Measurements from ENCODE around the gene RNF144B.
"Not testable (repeated sequence)": the region's sequence is repeated elsewhere in the genome, so short reads cannot be mapped to it uniquely, and the experiment has no call there.

The RNF144B gene

DNA sequence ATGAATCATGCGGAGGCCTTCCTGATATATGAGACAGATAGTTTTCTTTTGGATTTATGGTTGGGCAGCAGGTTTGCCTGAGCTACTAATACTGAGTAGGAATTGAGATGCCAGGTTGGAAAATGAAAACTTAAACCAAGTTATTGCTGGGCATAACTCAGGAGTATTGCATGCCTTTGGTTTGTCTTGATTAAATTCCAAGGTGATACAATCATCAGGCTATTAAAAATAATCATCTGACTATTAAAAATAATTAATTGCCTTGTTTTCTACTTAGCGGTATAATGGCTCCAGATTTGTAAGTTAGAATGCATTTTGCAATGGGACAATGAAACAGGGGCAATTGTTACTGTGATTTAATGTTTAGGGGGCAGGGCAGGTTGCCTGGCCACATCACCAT is 15.5 kb upstream of the RNF144B start:
- no peak for DNase-seq (ENCODE audit: low spot score)

DNA sequence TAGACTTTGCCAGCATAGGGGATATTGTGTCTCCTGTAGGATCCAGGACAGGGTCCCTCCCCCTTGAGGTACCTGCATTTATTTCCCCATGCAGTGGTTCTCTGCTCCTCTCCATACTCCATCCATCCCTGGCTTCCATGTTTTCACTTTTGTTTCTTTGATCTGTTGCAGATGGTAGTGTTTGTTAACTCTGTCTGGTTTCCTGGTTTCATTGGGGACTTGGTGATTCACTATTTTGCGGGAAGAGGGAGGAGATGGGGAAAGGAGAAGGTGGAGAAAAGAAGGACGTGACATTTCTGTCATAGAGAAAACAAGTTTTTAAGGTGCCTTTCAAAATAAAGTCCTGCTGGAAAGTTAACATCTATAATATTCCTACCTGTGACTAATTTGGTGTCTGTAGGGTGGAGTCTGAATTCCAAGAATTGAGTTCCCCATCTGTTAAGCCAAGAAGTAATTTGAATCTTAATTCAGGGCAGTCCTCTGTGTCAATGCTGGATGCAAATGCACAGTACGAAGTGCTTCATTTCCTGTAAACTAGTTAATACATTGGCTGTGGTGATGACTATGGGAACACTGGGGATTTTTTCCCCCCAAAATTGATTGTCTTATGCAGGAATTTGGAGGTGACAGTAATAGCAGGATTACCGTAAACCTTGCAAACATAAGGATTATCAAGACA is 6.9 kb upstream of the RNF144B start:
- DNase-seq (ENCODE audit: low spot score): no peak

GRCh38 chr6:18380851-18381250 is 6.3 kb upstream of the RNF144B start:
- no peak for DNase-seq (ENCODE audit: low spot score)

GRCh38 chr6:18383441-18383840 is 3.7 kb upstream of the RNF144B start:
- DNase-seq (ENCODE audit: low spot score): no peak

GRCh38 chr6:18384621-18385020 is 2.5 kb upstream of the RNF144B start:
- DNase-seq (ENCODE audit: low spot score): no peak

- no peak for DNase-seq (ENCODE audit: low spot score)
These were observed 713 bp upstream of the RNF144B start for GRCh38 chr6:18386298-18386976.

DNA sequence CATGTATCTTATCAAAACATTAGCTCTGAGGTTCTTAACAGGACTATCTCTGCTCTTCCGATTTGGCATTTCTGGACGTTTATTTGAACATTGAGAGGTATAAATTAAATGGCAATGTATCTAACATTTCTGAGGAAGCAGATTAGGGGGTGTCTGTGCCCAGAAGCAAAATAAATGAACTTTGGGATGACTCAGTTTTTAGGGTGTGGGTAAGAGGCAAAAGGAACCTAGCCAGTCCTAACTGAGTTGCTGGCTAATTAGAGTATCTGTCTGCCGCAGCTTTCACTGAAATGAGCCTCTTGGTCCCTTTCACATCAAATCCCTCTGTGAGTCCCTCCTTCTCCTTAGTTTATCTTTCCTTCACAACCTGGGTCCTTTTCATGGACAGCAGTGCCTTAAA is 1.1 kb downstream of the RNF144B start:
- no peak for DNase-seq (ENCODE audit: low spot score)

GRCh38 chr6:18388942-18389341 is 1.8 kb downstream of the RNF144B start:
- no peak for DNase-seq (ENCODE audit: low spot score)

DNA sequence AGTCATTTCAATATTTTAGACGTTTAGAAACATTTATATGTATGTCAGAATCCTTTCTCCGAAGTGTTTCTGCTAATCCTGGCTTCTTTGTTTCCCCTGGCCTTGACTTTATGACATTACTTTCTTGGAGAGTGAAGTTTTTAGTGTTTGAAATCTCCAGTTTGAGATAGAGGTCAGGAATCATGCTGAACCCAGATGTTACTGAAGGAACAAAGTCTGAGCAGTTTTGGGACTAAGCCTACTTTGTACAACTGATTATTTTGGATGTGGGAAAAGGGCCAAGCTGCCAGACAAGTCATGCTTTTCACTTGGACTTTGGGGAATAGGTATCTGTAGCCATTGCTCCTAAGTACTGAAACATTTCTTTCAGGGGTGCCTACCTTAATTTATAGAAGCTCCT is 2.3 kb downstream of the RNF144B start:
- no peak for DNase-seq (ENCODE audit: low spot score)

- no peak for DNase-seq (ENCODE audit: low spot score)
These were observed 3.3 kb downstream of the RNF144B start for GRCh38 chr6:18390476-18390875.

DNA sequence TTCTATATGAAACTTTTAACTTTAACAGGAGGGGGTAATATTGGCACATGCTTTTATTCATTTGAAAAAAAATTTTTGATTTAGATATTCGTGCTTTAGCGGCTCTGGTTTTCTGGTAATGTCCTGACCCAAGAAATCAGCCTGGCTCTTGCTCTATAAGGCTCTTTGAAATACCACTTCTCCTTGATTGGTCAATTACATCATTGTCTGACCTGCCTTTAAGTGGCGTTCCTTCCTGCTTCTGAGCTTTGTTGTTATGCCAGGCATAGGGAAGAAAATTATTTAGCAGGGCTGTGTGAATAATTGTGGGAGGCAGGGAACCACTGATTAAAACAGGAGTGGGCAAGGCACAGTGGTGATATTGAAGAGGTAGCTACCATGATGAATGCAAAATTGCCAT is 3.9 kb downstream of the RNF144B start:
- DNase-seq (ENCODE audit: low spot score): no peak

DNA sequence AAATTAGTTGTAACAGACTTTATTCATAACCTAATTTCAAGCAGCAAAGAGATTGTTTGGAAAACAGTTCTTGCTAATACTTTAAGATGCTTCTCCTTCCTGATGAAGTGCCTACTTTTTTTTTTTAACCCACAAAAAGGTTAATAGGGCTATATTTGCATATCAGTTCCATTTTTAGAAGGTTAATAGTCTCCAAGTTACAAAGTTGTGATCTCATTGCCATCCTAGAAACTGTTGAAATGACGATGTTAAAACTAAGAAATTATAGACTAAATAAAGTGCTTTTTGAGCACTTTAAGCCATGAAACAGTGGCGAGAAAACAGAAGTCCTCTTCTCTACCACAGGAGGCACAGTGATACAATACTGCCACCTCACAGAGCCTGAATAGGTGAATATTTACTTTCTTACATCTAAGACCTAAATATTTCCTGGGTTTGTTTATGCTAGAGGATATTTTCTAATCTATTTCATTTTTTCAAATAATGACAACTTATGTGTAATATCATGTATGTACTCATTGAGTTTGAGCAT is 5.3 kb downstream of the RNF144B start:
- no peak for DNase-seq (ENCODE audit: low spot score)

- DNase-seq (ENCODE audit: low spot score): no peak
These were observed 6.5 kb downstream of the RNF144B start for GRCh38 chr6:18393698-18394097.

DNA sequence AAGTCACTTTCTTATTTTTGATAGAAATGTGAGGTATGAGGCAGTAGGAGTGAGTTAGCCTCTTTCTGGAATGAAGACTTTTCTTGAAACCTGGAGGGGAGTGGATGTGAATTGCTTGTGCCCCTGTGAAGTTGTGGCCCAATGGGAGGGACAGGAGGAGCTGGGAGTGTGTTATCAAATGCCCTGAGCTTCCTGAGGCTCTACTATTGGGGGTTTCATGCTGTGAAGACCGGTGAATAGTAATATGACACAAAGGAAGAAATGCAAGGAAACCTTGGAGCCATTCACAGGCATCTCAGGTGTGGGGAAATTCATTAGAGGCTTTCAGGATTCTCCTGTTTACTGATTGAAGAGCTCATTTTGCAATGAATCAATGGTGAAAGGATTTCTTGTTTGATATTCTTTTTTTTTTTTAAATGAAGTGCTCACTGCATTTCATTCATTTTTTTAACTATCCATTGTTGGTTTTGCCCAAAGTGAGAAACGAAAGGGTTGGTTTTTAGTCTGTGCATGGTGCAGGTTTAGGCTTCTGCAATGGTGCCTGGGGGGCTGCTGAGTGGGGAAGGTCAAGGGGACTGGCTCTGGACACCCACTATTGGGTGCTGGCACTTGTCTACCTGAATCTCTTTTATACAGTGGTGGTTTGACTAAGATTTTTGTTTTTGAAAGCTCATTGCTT is 8.2 kb downstream of the RNF144B start:
- DNase-seq (ENCODE audit: low spot score): no peak

DNA sequence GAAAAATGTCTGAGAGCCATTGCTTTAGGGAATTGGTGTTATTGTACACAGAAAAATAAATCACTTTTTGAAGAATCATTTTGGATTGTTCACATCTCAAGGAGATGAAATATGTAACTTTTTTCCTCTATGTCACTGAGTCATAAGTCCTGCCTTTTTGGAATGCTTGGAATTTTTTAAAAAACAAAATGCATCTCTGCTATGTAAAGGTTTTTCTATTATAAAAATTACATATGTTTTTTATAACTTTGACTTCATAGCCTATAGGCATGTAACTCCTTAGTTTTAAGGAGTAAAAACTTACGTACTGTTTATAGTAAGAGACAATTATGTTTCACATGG is 8.7 kb downstream of the RNF144B start:
- no peak for DNase-seq (ENCODE audit: low spot score)

DNA sequence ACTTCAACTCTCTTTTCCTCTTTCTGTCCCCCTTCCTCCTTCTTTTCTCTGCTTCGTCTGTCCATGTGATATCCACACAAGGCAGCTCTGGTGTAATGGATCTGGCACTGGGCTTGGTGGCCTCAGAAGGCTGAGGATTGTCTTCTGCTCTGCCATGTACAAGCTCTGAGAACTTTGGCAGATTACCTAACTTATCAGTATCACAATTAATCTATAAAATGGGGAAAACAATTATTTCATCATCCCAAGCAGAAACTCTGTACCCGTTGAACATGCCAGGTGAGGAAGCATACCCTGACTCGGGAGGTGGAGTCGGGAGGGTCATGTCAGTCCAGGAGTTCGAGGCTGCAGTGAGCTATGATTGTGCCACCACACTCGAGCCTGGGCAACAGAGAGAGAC is 10.6 kb downstream of the RNF144B start:
- DNase-seq (ENCODE audit: low spot score): no peak

DNA sequence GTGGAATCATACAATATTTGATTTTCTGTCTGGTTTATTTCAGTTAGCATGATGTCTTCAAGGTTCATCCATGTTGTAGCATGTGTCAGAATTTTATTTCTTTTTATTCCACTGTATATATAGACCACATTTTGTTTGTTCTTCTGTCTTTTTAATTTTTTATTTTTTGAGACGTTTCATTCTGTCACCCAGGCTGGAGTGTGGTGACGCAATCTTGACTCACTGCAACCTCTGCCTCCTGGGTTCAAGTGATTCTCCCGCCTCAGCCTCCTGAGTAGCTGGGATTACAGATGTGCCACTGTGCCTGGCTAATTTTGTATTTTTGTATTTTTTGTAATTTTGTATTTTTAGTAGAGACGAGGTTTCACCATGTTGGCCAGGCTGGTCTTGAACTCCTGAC is 11.1 kb downstream of the RNF144B start:
- DNase-seq (ENCODE audit: low spot score): not testable (repeated sequence)

GRCh38 chr6:18400831-18401446 is 13.8 kb downstream of the RNF144B start:
- no peak for DNase-seq (ENCODE audit: low spot score)

GRCh38 chr6:18404965-18405364 is 17.8 kb downstream of the RNF144B start:
- DNase-seq (ENCODE audit: low spot score): not testable (repeated sequence)

- no peak for DNase-seq (ENCODE audit: low spot score)
These were observed 18.5 kb downstream of the RNF144B start for GRCh38 chr6:18405477-18406293.

DNA sequence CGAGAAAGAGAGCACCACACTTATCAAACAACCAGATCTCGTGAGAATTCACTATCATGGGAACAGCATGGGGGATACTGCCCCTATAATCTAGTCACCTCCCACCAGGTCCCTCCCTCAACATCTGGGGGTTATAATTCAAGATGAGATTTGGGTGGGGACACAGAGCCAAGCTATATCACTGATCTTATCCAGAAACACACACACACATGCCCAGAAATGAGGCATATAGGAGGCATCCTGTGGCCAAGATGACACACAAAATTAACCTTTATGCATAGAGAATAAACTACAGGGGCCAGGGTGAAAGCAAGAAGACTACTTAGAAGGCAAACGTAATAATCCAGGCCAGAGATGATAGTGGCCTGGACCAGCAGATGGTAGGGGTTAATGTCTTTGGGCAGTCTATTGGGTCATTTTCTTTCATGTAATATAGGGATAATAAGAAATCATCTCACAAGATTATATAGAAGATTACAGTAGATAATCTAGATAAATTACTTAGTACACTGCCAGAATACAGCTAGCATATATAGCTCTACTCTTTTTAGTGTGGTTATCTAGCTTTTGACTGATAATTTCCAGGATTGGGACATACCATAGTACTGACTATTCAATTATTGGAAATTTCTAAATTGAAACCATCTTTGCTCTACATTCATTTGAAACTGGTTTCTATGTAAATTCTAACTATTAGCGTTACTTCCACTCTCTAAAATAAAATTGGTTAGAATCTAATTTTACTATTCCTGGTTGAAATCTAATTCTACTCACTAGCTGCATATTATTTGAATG is 20.0 kb downstream of the RNF144B start:
- DNase-seq (ENCODE audit: low spot score): no peak

Data from D341Med (cell line).